Stimulated activated CD8-positive, alpha-beta memory T cell treated with anti-CD3 and anti-CD28 coated beads, Interleukin-4, amount 100 ng/mL, for 1 hour (primary cell): Measurements from ENCODE around the gene FSD1L.
"Not testable (repeated sequence)": the region's sequence is repeated elsewhere in the genome, so short reads cannot be mapped to it uniquely, and the experiment has no call there.

Source experiments
- DNase-seq, 2 donors: peaks; one replicate each; pipeline ENCODE4 v3.0.0-alpha.2; 2020; ENCODE audit warnings: low read depth in 2 of 2, low spot score in 1 of 2

Gene FSD1L

DNA sequence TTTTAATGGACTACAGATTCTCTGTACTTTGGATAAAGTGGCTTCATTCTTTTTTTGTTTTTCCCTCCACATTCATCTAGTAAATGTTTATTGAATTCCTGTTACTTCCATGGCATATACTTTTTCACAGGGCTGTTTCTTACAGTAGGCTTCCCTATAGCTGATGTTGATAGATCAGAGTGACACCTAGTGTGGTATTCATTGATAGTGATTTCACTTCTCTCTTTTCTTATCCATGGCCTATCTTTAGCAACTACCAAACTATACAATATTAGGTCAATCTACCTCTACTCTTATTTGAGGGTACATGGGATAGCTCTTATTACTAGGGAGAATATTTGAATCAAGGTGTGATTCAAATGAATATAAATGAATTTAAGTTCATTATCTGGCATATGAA lies 35.8 kb downstream of the FSD1L start:
- no peak for DNase-seq

DNA sequence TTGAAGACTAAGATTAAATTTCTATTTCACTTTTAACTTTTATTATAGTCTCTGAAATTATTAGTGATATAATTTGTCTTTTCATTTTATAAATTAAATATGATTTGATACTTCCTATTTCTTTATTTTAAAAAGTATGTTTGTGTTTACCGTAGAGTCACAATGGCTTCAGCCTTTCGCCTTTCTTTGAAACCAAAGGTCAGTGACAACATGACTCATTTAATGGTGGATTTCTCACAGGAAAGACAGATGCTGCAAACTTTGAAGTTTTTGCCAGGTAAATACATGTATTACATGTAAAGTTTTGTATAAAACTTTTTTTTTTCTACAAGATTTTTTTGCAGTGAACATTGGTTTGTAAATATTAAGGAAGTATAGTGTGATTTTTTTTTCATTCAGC lies 36.4 kb downstream of the FSD1L start:
- DNase-seq, result no peak

DNA sequence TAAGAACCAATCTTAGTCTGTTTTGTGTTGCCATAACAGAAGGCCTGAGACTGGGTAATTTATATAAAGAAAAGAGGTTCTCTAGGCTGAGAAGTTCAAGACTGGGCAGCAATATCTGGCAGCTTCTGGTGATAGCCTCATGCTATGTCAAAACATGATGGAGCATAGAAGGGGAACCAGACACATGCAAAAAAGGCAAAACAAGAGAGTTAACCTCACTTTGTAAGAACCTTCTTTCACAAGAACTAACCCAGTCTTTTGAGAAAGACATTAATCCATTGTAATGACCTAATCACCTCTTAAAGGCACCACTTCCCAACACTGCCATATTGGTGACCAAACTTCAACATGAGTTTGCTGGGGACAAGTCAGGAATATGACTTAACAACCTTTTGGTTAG lies 37.3 kb downstream of the FSD1L start:
- no peak for DNase-seq

DNA sequence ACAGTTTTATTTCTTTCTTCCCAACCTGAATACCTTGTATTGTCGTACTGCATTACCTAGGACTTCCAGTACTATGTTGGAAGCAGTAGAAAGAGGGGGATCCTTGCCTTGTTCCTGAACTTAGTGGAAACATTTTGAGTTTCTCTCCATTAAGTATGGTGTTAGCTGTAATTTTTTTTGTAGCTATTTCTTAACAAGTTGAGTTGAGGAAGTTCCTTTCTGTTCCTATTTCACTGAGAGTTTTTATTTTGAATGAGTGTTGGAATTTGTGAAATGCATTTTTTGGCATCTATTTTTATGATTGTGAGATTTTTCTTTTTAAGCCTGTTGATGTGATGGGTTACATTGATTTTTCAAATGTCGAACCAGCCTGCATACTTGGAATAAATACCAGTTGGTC lies 49.0 kb downstream of the FSD1L start:
- no peak for DNase-seq

DNA sequence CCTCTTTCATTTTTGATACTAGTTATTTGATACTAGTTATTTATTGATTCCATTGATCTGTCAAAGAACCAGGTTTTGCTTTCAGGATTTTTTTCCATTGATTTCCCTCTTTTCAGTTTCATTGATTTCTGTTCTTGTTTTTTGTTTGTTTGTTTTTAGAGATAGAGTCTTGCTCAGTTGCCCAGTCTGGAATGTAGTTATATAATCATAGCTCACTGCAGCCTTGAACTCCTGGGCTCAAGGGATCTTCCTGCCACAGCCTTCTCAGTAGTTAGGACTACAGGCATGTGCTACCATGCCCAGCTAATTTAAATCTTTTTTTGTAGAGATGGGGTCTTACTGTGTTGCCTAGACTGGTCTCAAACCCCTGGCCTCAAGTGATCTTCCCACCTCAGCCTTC lies 49.9 kb downstream of the FSD1L start:
- DNase-seq, result no peak

DNA sequence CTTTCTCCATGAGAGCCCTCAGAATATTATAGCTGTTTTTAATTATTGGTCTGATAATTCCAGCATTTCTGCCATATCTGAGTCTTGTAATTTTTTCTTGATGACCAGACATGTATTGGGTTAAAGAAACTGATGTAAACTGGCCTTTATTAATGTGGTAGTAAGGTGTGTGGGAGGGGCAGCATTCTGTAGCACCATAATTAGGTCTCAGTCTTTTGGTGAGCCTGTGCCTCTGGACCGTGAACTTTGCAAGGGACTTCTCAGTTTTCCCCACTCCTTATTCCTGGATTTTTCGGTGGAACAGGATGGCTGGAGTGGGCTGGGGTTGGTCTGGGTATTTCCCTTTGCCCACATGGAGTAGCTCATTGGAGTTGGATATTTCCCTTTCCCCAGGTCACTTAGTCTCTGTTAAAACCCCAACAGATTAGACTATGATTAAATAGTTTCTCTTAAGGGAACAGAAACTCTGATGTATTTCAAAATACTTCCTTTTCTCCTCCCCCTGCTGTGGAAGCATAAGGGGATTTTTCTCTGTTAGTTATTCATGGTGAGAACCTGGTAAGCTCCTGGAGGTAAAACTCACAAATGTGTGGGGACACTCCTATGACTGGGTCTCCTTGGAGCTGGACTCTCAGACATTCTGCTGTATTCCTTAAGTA lies 52.4 kb downstream of the FSD1L start:
- DNase-seq, result no peak

DNA sequence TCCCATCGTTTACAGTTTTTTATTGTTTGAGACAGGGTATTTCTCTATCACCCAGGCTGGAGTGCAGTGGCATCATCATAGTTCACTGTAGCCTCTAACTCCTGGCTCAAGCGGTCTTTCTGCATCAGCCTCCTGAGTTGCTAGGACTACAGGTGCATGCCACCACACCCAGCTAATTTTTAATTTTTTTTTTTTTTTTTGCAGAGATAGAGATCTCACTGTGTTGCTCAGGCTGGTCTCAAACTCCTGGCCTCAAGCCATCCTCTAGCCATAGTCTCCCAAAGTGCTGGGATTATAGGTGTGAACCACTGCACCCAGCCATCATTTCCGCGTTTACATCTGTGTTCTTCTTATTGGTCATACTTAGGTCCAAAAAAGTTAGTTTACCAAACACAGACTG lies 53.6 kb downstream of the FSD1L start:
- no peak for DNase-seq

DNA sequence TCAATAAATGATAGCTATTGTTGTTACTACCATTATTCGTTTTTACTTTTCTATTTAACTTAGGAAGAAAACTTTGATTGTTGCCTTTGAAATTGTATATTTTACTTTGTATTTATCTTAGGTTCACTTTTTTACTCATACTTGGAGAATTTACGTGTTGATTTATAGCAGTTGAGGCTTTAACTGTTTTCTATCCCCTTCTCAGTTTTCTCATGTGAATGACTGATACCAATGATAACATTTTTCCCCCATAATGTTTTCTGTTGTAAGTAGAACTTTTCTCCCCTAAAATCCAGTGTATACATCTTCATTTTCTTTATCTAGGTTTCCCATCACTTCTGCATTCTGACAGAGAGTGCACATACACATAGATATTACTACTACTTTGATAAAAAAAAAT lies 54.4 kb downstream of the FSD1L start:
- DNase-seq, result no peak

DNA sequence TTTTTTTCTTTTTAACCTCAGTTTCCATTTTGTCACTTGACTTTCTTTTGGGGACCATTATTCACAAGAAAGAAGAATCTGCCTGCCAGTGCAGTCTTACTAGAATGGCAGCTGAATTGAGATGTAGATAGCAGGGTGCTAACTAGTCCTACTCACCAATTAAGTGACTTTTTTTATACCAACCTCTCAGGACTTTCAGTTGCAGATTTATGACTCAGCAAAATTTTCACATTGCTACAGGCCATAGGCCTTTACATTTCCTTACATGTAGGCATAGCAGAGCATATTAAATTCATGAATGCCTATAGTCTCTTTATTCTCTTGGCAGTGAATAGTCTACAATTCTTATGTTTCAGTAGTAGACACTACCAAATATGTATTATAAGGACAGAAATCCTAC lies 56.0 kb downstream of the FSD1L start:
- DNase-seq, result no peak

DNA sequence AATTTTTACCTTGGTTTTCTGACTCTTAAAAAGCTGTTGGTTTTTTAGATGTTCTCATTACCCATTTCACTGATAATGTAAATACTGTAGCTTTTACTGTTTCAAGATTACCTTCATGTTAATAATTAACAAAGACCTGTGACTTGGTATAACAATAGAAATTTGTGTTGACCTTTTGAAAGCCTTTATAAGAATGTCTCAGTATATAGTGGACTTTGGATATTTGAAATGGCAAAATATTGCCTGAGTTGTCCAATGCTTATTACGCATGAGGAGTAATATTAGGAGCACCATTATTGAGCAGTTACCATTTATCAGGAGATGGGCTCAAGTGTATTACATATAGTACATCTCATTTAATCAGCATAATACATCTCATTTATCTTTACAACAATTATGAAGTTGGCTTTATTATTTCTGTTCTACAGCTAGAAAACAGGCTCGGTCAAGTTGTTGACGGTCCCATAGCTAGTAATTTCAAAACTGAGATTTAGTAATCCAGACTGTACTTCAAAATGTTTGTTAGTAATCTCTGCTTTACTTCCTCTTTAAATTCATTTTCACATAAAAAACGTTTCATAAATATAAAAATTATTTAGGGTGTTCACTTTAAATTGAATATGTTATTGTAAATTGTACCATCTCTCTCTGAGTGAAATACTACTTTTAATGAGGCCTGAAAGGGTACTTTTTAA lies 59.4 kb downstream of the FSD1L start:
- DNase-seq, result no peak

DNA sequence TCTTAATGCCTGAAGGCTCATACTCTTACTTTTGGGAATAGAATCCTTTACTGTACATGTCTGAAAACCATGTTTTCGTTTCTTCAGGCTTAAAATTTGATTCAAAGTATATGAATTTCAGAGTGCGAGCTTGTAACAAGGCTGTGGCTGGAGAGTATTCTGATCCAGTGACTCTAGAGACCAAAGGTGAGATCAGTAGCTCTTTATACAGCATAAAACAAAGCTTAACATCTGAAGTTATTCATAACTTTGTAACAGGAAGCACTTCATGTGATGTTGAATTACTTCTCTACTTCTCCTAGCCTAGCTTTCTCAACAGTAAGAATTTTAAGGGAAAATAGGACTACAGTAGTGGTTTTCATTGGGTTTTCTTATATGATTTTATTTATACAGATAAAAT lies 60.7 kb downstream of the FSD1L start:
- no peak for DNase-seq

DNA sequence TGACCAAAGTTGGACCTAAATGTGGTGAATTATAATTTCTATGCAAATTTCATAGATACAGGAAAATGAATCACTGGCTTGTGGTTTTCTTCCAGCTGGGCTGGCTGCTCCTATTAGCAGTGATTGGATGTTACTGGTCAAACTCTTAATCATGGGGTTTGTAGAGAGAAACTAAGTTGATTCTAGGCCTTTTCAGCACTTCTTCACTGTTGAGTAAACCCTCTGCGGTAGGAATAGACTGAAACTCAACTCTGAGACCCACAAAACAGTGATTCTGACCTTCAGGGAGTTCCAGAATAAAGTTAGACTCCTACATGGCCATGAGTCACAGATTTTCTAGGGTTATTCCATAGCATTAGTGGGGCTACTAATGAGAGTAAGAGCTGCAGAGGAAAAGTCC lies 62.2 kb downstream of the FSD1L start:
- DNase-seq, result no peak

DNA sequence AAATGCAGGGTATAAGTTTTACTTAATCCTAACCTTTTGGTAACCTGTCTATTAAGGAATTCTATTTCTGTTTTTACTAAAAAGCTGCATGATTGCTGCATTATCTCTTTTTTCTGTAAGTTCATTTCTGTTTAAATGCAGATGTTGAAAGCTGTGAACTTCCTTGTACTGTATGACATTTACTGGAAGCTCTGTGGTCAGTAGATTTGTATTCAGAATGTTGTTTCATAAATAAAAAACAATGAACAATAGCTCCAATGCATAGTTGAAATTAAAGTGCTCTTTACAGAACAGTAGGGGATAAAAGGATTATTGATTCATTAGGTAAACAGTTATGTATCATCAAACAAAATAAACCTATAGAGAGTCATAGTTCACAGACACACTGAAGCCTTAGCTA lies 63.6 kb downstream of the FSD1L start:
- no peak for DNase-seq

DNA sequence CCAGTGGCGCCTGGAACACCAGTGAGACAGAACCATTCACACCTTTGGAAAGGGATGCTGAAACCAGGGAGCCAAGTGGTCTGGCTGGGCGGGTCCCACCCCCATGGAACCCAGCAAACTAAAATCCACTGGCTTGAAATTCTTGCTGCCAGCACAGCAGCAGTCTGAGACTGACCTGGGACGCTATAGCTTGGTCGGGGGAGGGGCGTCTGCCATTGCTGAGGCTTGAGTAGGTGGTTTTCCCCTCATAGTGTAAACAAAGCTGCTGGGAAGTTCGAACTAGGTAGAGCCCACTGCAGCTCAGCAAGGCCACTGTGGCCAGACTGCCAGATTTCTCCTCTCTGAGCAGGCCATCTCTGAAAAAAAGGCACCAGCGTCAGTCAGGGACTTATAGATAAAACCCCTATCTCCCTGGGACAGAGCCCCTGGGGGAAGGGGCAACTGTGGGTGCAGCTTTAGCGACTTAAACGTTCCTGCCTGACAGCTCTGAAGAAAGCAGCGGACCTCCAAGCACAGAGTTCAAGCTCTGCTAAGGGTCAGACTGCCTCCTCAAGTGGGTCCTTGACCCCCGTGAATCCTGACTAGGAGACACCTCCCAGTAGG lies 68.1 kb downstream of the FSD1L start:
- no peak for DNase-seq

DNA sequence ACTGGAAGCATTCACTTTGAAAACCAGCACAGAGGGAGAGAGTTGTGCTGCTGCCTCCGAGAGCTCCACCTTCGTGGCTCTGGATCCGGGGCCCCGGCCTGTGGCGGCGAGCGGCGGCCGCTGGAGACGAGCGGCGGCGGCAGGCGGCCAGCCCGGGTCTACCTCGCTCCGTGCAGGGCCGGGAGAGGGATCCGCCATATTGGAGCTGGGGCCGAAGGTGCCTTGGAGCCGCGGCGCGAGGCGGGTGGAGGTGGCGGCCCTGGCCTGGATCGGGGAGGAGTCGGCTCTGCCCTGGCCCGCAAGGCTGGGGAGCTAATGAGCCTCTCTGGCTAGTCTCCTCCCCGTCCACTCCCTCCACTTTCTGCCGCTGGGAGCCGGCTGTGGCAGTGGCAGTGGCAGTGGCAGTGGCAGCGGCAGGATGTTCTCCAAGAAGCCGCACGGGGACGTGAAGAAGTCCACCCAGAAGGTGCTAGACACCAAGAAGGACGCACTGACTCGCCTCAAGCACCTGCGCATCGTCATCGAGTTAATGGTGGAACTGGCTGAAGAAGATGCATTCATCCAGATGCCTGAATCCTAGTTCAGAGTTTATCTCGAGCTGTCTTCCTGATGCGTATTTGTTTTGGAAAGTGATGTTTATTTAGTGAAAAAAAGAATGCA lies 72.0 kb downstream of the FSD1L start:
- DNase-seq, result not testable (repeated sequence)

DNA sequence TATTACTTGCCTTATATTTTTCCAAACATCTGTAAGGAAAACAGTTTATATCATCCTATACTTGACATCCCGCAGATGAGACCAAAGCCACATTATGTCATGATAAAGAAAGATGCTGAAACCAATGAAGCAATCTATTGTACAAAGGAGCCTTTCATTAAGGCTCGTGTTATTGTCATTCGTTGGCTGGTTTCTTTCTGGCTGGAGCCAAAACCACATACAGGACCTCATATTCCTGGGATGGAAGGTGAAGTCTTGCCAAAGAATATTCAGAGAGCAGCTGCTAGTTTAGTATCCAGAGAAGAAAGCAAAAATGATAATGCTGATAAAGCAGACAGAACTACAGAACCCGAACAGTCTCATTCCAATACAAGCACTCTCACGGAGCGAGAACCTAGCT lies 73.2 kb downstream of the FSD1L start:
- DNase-seq, result not testable (repeated sequence)

DNA sequence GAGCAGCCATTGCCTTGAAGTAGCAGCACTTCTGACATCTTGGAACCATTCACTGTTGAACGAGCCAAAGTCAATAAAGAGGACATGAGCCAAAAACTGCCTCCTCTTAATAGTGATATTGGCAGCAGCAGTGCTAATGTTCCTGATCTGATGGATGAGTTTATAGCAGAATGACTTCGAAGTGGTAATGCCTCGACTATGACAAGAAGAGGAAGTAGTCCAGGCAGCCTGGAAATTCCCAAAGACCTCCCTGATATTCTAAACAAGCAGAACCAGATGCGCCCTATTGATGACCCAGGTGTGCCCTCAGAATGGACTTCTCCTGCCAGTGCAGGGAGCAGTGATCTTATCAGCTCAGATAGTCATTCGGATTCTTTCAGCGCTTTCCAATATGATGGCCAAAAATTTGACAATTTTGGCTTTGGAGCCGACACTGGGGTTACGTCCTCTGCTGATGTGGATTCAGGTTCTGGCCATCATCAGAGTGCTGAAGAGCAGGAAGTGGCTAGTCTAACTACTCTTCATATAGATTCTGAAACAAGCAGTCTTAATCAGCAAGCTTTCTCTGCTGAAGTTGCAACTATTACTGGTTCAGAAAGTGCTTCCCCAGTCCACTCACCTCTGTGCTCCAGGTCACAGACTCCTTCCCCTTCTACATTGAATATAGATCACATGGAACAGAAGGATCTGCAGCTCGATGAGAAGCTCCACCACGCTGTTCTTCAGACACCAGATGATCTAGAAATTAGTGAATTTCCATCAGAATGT lies 75.0 kb downstream of the FSD1L start:
- DNase-seq, result not testable (repeated sequence)

DNA sequence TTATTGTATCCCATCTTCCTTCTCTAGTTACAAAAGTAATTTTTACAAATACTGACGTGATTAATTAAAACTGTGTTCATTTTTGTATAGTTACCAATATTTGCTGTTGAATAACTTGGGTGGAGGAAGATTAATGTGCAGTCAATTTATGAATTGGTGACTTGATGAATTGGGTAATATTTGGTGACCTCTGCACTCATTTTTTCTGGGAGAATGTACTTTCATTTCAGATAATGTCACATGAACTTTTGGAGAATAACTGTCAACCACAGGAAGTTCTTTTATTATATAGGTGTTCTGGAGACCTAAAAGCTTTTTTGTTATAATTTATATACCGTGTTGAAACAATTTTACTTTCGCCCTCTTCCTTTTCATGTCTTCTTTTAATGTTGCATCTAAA lies 83.7 kb downstream of the FSD1L start:
- DNase-seq, result no peak

DNA sequence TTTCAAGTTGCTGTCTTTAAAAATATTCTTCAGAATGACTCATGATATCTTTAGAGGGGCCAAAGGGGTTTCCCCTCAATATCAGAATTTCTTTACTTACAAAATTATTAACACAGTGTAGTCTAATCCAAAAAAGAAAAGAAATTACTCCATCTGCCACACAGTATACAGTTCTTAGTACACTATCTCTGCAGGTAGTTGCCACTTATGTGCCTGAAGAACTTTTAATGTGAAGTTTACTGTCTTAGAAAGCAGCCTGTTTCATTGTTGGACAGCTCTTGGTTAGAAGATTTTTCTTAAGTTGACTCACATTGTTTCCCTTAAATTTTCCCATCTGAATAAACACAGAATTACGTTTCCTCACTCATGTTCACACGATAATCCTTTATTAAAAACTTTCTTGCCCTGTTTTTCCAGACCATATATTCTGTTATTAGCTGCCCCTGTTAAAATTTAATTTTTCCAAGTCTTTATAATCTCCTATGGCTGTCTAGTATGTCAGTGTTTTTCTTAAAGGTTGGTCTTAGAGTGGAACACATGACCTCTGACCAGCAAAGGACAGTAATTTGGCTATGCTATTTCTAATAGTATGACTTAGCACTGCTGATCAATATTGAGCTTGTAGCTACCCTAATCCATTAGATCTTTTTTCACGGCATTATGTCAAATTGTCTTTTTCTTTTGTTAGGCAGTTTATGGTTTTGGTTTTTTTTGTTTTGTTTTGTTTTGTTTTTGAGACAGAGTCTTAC lies 88.3 kb downstream of the FSD1L start:
- no peak for DNase-seq

DNA sequence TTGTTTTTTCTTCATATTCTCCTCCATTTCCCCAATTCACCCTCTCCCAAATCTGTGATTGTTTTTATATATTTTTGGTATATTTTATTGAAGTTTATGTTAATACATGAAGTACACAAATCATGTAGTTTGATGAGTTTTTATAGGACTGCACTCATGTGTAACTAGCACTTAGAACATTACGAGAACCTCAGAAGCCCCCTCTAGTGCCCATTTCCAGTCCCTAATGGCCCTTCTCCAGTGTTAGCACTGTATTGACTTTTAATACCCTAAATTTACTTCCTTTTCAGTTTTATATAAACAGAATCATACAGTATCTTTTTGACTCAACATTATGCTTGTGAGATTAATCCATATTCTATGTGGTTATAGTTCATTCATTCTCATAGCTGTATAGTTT lies 91.6 kb downstream of the FSD1L start:
- no peak for DNase-seq

DNA sequence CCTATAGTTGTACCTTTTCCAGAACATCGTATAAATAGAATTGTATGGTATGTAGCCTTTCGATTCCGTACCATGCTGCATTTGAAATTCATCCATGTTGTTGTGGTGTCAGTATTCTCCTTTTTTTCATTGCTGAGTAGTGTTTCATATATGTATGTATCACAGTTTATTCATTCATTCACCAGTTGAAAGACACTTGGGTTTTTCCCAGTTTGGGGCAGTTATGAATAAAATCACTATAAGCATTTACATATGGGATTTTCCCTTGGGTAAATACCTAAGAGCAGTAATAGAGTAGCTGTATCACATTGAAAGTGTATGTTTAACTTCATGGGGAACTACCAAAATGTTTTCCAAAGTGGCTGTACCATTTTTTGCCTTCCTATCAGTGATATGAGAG lies 94.0 kb downstream of the FSD1L start:
- no peak for DNase-seq
